Measurements from ENCODE around the gene PEAK1.

GRCh38 chr15:77464129-77464865 is 44.4 kb upstream of the PEAK1 start:
- TF ChIP-seq GLIS2 (tag by site-specific recombination; IDR thresholded peaks at IDR 0.05) (no peak), ZBTB26 (tag by site-specific recombination; optimal IDR thresholded peaks at IDR 0.05) (no peak), ATF2 (tag by site-specific recombination; IDR thresholded peaks at IDR 0.05; ENCODE audit: low read depth) (no peak), CTCF (tag by site-specific recombination; IDR thresholded peaks at IDR 0.05) (no peak)

Data from HEK293 (cell line).